Measurements from ENCODE around the gene INIP.

DNA sequence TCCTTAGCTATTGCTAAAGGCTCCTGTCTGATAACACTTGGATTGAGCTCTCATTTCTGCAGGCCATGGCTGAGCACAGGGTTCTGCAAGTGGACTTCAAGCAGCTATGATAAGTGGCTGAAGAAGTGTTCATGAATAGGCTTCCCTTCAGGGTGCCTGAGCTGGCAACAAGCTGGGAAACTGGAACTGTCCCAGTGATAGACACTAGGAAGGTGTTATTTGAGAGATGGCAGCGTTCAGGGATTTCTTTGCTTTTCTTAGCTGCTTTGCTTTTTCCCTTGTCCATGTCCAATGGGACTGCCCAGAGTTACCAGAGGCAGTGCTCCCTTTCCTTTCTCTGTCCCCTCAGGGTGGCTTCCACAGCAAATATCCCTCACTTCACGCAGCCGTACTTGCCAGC lies 75.8 kb downstream of the INIP start:
- TF ChIP-seq, protein P1, sequence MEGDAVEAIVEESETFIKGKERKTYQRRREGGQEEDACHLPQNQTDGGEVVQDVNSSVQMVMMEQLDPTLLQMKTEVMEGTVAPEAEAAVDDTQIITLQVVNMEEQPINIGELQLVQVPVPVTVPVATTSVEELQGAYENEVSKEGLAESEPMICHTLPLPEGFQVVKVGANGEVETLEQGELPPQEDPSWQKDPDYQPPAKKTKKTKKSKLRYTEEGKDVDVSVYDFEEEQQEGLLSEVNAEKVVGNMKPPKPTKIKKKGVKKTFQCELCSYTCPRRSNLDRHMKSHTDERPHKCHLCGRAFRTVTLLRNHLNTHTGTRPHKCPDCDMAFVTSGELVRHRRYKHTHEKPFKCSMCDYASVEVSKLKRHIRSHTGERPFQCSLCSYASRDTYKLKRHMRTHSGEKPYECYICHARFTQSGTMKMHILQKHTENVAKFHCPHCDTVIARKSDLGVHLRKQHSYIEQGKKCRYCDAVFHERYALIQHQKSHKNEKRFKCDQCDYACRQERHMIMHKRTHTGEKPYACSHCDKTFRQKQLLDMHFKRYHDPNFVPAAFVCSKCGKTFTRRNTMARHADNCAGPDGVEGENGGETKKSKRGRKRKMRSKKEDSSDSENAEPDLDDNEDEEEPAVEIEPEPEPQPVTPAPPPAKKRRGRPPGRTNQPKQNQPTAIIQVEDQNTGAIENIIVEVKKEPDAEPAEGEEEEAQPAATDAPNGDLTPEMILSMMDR (IDR thresholded peaks at IDR 0.05; ENCODE audit: borderline replicate concordance, extremely low read depth, low read length, poor library complexity, severe bottlenecking), result no peak
- no peak for TF ChIP-seq EZH2 (IDR thresholded peaks at IDR 0.05; ENCODE audit: borderline replicate concordance, low read depth, low read length, severe bottlenecking)

Data from DND-41 (cell line).